Endodermal cell (in vitro differentiated cells): ENCODE results near the gene KLF15. TPM values are rescaled to one million over a fixed set of nuclear protein-coding genes. Genes with fewer than 3 reads are reported as not detected.

Experiments used
- DNase-seq: peaks from one replicate; pipeline ENCODE4 v3.0.0-alpha.2; 2017
- H3K27ac ChIP-seq: 2 replicates; pipeline ENCODE4 v1.5.1; 2013; ENCODE audit warnings: mild to moderate bottlenecking, low read depth, low read length, moderate library complexity
- H3K27me3 ChIP-seq: 2 replicates; pipeline ENCODE4 v1.6.1; 2013; ENCODE audit warnings: mild to moderate bottlenecking, low read length, moderate library complexity; ENCODE audit not compliant: insufficient read depth, control insufficient read depth, poor library complexity, severe bottlenecking
- H3K36me3 ChIP-seq: 2 replicates; pipeline ENCODE4 v1.7.0; 2013; ENCODE audit warnings: mild to moderate bottlenecking, low read length, moderate library complexity; ENCODE audit not compliant: control insufficient read depth, insufficient read depth
- H3K4me1 ChIP-seq: one replicate; pipeline ENCODE4 v1.7.0; 2013; ENCODE audit warnings: low read length; ENCODE audit not compliant: control insufficient read depth, insufficient read depth
- H3K4me3 ChIP-seq: 2 replicates; pipeline ENCODE4 v1.5.1; 2013; ENCODE audit warnings: mild to moderate bottlenecking, low read length, moderate library complexity
- H3K9ac ChIP-seq: 2 replicates; pipeline ENCODE4 v1.6.1; 2013; ENCODE audit warnings: mild to moderate bottlenecking, low read length, moderate library complexity; ENCODE audit not compliant: poor library complexity, severe bottlenecking; ENCODE audit errors: extremely low read depth
- H3K9me3 ChIP-seq: 2 replicates; pipeline ENCODE4 v1.6.1; 2013; ENCODE audit warnings: mild to moderate bottlenecking, low read length, moderate library complexity; ENCODE audit not compliant: control insufficient read depth
- H3K27ac Mint-ChIP-seq: 2 replicates; pipeline ENCODE4 v1.8.0; 2020; ENCODE audit warnings: mixed read lengths
- H3K27me3 Mint-ChIP-seq: 2 replicates; pipeline ENCODE4 v1.8.0; 2021; ENCODE audit warnings: mild to moderate bottlenecking, mixed read lengths; ENCODE audit not compliant: insufficient read depth
- H3K36me3 Mint-ChIP-seq: 2 replicates; pipeline ENCODE4 v1.8.0; 2020; ENCODE audit warnings: low read depth, mixed read lengths
- H3K4me1 Mint-ChIP-seq: 2 replicates; pipeline ENCODE4 v1.8.0; 2020; ENCODE audit warnings: mixed read lengths
- H3K4me3 Mint-ChIP-seq: 2 replicates; pipeline ENCODE4 v1.8.0; 2020; ENCODE audit warnings: mild to moderate bottlenecking, moderate library complexity, mixed read lengths
- H3K9me3 Mint-ChIP-seq: 2 replicates; pipeline ENCODE4 v1.8.0; 2020; ENCODE audit warnings: mild to moderate bottlenecking, mixed read lengths
- WGBS, 2 experiments: methylation state at CpG; one replicate each; pipeline versions ENCODE4 v1.1.5 to v1.1.7; 2013; ENCODE audit warnings: missing lambda C conversion rate in 2 of 2, mixed read lengths in 1 of 2; ENCODE audit not compliant: insufficient coverage in 1 of 2, insufficient read length in 1 of 2; 5-methylcytosine and 5-hydroxymethylcytosine counted together
- long read RNA-seq, 4 experiments: library from polyadenylated mRNA in 2 of 4; library from RNA in 1 of 4; library from capped mRNA in 1 of 4; stranded (forward) in 3 of 4; unstranded in 1 of 4; transcript quantifications; one replicate each; pipeline ENCODE4 v2.0.0, GENCODE V29; 2020 to 2021; ENCODE audit warnings: inconsistent platforms in 1 of 4
- polyA plus RNA-seq, 2 experiments: library from polyadenylated mRNA; stranded (reverse); fragments of 50-300 nt; gene quantifications; one replicate each; pipeline ENCODE4 v1.2.3, GENCODE V29; 2013
- total RNA-seq, 2 donors: library from RNA; stranded (reverse); fragmentation: NEBNext Ultra II Directional in 1 of 2; extraction: Animal tissue kit (Norgen Biotek cat#: 25700) in 1 of 2; gene quantifications; 2 replicates in 1 of 2; 3 replicates in 1 of 2; pipeline ENCODE4 v1.2.1, GENCODE V29; 2021
- TF ChIP-seq, protein P1 (sequence below): fragments of 200-600 bp; sonication (generic); conservative IDR thresholded peaks from 2 replicates; pipeline ENCODE4 v1.5.0; 2021; ENCODE audit warnings: antibody characterized with exemption, mild to moderate bottlenecking

The KLF15 gene
- total RNA-seq: 10 to 100 TPM; 20.7 to 31.1 TPM
- polyA plus RNA-seq (2013, experiment 1 of 2): 7.3 TPM
- 5.6 TPM for polyA plus RNA-seq (2013, experiment 2 of 2)
- long read RNA-seq, experiment 1, partial matches to known transcripts: 1 of 10 reads
- long read RNA-seq, experiment 1, other reads (novel, unspliced or antisense): 9 of 10 reads
- long read RNA-seq, experiment 2, transcript KLF15-201 (3 exons, 2,574 nt): major isoform, 12 of 16 reads
- long read RNA-seq, experiment 2, partial matches to known transcripts: 0 of 16 reads
- long read RNA-seq, experiment 2, other reads (novel, unspliced or antisense): 4 of 16 reads
- long read RNA-seq, experiment 3: 0 reads
- long read RNA-seq, experiment 4, partial matches to known transcripts: 0 of 1 reads
- long read RNA-seq, experiment 4, other reads (novel, unspliced or antisense): 1 of 1 reads

DNA sequence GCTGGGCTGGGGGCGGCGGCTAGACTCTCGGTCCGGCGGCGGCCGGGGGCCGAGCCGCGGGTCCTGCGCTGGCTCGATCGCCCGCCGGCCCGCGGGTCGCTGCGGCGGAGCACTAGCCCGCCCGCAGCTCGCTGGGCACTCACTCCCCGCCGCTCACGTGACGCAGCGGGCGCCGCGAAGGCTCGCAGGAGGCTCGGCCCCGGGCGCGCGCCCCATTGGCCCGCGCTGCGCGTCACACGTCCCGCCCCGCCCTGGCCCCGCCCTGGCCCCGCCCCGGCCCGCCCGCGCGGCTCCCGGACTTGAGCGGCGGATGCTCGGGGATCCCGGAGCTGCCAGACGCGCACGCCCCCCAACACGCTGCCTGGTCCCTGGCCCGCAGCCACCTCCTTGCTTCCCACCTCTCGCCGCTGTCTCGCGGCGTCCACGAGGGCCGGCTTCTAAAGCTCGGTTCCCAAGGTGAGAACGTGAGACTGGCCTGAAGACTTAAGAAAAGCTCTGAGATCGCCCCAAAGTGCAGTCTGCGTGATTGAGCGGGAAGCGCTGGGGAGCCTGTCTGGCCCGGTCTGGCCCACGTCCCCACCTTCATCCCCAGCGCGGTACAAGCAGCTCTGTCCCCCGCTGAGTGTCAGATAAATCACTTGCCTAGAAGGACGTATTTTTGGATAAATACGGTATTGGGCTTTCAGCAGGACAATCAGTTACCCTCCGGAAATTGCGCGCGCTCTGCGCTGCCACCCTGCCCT, at the start of gene KLF15:
Gene KLF15, minus strand, starts transcription at position 114 of the 743 bp plus-strand sequence. CDS start 4,486 bp downstream, outside the sequence.
- peak; percentile 96 for DNase-seq
- Mint-ChIP-seq H3K9me3 (no peaks in the 10 kb centered on the region), H3K27ac (peak within 1 kb of the TSS; percentile 97), H3K4me3 (peak within 1 kb of the TSS; percentile 81), H3K4me1 (peaks cover 20% of the 10 kb centered on the region), H3K27me3 (peaks cover 14% of the 10 kb centered on the region), H3K36me3 (no peaks in the 10 kb centered on the region)
- H3K9me3 ChIP-seq: no peaks in the 10 kb centered on the region
- no peaks in the 10 kb centered on the region for H3K36me3 ChIP-seq
- peak within 1 kb of the TSS; percentile 83 for H3K4me3 ChIP-seq
- peaks cover 8% of the 10 kb centered on the region for H3K27me3 ChIP-seq
- TF ChIP-seq, protein P1, sequence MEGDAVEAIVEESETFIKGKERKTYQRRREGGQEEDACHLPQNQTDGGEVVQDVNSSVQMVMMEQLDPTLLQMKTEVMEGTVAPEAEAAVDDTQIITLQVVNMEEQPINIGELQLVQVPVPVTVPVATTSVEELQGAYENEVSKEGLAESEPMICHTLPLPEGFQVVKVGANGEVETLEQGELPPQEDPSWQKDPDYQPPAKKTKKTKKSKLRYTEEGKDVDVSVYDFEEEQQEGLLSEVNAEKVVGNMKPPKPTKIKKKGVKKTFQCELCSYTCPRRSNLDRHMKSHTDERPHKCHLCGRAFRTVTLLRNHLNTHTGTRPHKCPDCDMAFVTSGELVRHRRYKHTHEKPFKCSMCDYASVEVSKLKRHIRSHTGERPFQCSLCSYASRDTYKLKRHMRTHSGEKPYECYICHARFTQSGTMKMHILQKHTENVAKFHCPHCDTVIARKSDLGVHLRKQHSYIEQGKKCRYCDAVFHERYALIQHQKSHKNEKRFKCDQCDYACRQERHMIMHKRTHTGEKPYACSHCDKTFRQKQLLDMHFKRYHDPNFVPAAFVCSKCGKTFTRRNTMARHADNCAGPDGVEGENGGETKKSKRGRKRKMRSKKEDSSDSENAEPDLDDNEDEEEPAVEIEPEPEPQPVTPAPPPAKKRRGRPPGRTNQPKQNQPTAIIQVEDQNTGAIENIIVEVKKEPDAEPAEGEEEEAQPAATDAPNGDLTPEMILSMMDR: no peak
- no peak within 1 kb of the TSS for H3K27ac ChIP-seq
- H3K9ac ChIP-seq: peak within 1 kb of the TSS; percentile 44
- H3K4me1 ChIP-seq: peaks cover 8% of the 10 kb centered on the region
- WGBS, 2 experiments: 0 to 1% methylated on average over 23 to 86 of the region's 86 CpGs

DNA sequence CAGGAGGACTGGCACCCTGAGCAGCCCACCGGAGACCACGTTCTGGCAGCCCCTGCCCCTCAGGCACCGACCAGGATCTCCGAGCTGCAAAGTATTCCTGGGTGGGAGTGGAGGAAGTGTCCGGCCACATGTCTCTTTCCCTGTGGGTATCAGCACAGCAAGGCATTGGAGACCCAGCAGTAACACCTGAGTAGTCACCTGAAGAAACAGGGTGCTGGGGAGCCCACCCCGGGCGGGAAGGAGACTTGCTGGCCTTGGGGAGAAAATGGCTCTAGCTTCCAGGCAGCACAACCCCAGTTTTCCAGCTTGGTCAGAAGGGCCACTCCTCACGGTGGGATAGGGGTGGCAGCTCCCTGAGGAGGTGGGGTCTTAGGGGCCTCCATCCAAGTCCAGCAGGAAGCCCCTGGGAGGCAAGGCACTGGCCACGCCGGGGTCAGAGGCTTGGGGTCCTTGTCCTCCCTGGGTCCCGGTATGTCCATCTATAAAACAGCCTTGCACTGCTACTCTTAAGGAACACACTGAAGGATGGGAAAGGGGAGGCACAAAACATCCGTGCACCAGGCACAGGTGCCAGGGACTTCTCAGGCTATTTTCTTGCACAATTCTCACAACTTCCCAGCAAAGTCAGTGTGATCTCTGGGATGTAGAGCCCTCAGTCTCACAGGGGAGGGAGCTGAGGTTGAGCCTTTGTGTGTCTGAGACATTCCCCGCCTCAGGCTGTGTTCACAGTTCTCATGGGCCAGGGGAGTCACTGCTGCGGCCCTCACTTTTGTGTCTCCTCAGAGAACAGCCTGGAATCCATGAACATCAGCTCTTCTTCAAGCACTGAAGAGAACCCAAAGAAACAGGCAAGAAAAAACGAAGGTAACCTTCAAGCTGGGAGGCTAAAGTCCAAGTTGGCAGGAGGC, 49.4 kb upstream of the KLF15 start:
- H3K4me1 Mint-ChIP-seq: no peaks in the 10 kb centered on the region
- Histone ChIP-seq H3K9me3 (no peaks in the 10 kb centered on the region), H3K4me3 (no peak overlapping the region), H3K4me1 (no peaks in the 10 kb centered on the region), H3K36me3 (no peaks in the 10 kb centered on the region), H3K27ac (no peak overlapping the region), H3K27me3 (no peaks in the 10 kb centered on the region), H3K9ac (no peak overlapping the region)
- TF ChIP-seq, protein P1: no peak
- no peak overlapping the region for H3K4me3 Mint-ChIP-seq
- peaks cover 5% of the 10 kb centered on the region for H3K27me3 Mint-ChIP-seq
- no peaks in the 10 kb centered on the region for H3K9me3 Mint-ChIP-seq
- WGBS, 2 experiments: 79 to 87% methylated on average over 3 to 15 of the region's 15 CpGs
- H3K36me3 Mint-ChIP-seq: no peaks in the 10 kb centered on the region
- no peak overlapping the region for H3K27ac Mint-ChIP-seq
- DNase-seq: no peak
